C4-2B (cell line): ENCODE measurements around the gene PRIMPOL.
"Not testable (repeated sequence)": the region's sequence is repeated elsewhere in the genome, so short reads cannot be mapped to it uniquely, and the experiment has no call there.

Source experiments
- H3K27ac ChIP-seq: fragments of 450-650 bp; 2 replicates; pipeline ENCODE4 v1.5.1; 2017
- ZFX ChIP-seq: fragments of 450-650 bp; IDR thresholded peaks from 2 replicates; pipeline ENCODE4 v1.6.1; 2017
- TF ChIP-seq, protein P1 (sequence below): fragments of 450-650 bp; conservative IDR thresholded peaks from 2 replicates; pipeline ENCODE4 v1.5.1; 2017; ENCODE audit warnings: mild to moderate bottlenecking

The PRIMPOL gene

DNA sequence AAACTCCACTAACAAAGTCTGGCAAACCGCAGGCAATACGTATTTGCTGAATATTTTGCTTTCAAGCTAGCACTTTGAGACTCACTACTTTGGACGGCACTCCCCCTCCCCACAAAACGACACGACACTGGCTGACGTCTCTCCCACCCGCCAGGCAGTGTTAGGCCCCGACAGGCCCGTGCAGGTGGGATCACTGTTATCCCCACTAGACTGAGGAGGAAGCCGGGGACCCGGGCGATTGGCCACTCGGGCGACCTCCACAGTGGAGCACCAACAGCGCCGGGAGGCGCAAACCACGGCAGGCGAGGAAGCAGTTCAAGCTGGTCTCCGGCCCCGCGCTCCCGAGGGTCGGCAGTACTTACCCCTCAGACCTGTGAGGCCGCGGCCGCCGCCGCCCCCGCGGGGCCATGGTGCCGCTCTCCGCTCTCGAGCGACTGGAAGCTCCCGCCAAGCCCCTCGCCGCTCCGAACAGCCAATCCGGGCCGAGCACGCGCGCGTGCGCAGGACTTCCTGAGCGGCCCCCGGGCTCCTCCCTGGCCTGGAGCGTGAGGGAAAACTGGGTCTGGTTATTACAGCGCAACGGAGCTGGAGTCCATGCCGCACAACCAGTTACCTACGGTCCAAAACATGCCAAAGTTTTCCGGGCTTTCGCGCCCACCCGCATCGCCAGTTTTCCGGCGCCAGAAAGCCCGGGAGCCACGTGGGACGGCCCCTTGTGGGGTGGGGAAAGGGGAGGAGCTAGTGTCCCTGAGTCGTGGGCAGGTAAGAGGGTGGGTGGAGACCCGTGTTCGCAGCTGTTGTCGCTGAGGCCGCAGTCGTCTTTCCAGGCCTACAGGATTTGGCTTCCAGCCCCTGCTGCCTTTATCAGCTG, 84.4 kb downstream of the PRIMPOL start, which contains the start of gene CENPU:
TSS of gene CENPU (minus strand) at position 443 of the 871 bp plus-strand sequence. CDS start at position 409, 34 bp downstream.
- no peak for TF ChIP-seq ZFX
- TF ChIP-seq, protein P1, sequence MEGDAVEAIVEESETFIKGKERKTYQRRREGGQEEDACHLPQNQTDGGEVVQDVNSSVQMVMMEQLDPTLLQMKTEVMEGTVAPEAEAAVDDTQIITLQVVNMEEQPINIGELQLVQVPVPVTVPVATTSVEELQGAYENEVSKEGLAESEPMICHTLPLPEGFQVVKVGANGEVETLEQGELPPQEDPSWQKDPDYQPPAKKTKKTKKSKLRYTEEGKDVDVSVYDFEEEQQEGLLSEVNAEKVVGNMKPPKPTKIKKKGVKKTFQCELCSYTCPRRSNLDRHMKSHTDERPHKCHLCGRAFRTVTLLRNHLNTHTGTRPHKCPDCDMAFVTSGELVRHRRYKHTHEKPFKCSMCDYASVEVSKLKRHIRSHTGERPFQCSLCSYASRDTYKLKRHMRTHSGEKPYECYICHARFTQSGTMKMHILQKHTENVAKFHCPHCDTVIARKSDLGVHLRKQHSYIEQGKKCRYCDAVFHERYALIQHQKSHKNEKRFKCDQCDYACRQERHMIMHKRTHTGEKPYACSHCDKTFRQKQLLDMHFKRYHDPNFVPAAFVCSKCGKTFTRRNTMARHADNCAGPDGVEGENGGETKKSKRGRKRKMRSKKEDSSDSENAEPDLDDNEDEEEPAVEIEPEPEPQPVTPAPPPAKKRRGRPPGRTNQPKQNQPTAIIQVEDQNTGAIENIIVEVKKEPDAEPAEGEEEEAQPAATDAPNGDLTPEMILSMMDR = no peak

DNA sequence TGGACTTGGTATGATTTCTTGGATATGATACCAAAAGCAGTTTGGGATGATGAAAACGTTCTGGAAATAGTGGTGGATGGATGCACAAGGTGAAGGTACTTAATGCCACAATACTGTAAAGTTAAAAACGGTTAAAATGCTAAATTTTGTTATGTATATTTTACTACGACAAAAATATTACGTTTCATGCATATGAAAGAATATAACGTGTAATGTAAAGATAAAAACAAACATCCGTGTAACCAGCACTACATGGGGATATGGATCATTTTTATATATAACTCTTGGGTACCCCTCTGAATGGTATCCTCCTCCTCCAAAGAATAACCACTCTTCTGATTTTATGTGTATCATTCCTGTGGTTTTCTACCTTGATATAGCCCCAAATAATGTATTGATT, 85.2 kb downstream of the PRIMPOL start:
- H3K27ac ChIP-seq = no peak overlapping the region; the same call in 1 of the 2 replicates
- TF ChIP-seq ZFX = no peak
- TF ChIP-seq, protein P1 = no peak

More for the DNA sequence above, 84.4 kb downstream of the PRIMPOL start, which contains the start of gene CENPU:
- H3K27ac ChIP-seq = peak within 1 kb of the TSS; percentile 85

DNA sequence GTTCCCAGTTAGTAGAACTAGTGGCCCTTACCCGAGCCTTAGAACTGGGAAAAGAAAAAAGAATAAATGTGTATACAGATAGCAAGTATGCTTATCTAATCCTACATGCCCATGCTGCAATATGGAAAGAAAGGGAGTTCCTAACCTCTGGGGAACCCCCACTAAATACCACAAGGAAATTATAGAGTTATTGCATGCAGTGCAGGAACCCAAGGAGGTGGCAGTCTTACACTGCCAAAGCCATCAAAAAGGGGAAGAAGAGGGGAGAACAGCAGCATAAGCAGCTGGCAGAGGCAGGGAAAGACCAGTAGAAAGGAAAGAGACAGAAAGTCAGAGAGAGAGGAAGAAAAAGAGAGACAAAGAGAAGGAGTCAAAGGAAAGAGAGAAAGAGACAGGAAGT, 90.0 kb downstream of the PRIMPOL start:
- not testable (repeated sequence) for H3K27ac ChIP-seq

DNA sequence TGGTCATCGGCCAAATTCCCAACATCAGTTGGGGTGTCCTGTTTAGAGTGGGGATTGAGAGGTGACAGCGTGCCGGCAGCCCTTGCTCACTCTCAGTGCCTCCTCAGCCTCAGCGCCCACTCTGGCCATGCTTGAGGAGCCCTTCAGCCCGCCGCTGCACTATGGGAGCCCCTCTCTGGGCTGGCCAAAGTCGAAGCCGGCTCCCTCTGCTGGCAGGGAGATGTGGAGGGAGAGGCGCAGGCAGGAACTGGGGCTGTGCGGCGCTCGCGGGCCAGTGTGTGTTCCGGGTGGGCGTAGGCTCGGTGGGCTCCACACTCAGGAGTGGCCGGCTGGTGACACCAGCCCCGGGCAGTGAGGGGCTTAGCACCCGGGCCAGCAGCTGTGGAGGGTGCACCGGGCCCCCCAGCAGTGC, 91.4 kb downstream of the PRIMPOL start:
- TF ChIP-seq, protein P1 = 0 out of 2 replicates have a peak, but pooled peaks have one; percentile 3
- TF ChIP-seq ZFX = no peak
- no peak overlapping the region for H3K27ac ChIP-seq

DNA sequence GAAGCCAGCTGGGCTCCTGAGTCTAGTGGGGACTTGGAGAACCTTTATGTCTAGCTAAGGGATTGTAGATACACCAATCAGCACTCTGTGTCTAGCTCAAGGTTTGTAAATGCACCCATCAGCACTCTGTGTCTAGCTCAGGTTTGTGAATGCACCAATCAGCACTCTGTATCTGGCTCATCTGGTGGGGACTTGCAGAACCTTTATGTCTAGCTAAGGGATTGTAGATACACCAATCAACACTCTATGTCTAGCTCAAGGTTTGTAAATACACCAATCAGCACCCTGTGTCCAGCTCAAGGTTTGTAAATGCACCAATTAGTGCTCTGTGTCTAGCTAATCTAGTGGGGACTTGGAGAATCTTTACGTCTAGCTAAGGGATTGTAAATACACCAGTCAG, 92.1 kb downstream of the PRIMPOL start:
- H3K27ac ChIP-seq = not testable (repeated sequence)

DNA sequence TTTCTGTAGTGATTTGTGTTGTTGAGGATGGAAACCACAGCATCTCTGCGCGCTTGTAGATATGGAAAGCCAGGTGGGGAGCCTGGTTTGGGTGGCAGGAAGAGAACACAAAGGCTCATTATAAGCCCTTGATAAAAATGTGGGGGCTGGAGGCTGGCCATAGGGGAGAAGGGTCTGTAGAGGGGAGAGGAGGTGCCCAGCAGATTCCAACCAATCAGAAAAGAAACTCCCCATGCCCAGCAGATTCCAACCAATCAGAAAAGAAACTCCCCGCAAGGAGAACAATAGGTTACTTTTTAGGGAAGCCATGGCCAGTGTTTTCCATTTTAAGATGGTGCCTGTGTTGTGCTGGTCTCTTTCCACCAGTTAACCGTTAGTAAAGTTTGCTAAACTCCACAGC, 94.1 kb downstream of the PRIMPOL start:
- no peak overlapping the region for H3K27ac ChIP-seq
- TF ChIP-seq, protein P1 = no peak
- TF ChIP-seq ZFX = no peak

DNA sequence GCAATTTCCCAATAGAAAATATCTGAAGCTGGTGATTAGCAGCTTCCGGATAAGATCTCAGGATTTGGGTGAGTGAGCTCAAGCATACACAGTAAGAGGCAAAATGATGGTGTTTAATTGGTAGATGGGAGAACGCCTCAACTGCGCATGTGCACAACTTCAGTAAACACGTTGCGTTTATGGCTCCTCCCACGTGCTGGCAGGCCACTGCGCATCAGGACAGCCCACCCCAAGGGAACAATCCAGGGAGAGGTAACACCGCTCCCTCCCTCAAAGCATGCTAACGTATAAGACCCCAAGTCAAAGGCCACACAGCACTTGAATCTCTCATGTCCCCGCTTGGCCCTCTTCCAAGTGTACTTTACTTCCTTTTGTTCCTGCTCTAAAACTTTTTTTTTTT, 94.7 kb downstream of the PRIMPOL start:
- no peak for TF ChIP-seq ZFX
- TF ChIP-seq, protein P1 = no peak
- H3K27ac ChIP-seq = no peak overlapping the region
